GM18505 (cell line): Measurements from ENCODE around the gene COL27A1.

Experiments
- ATAC-seq: cut with Tn5 transposase; IDR thresholded peaks from one replicate; pipeline ENCODE4 v1.9.1; 2021; ENCODE audit not compliant: unreplicated experiment
- POLR2A ChIP-seq: IDR thresholded peaks from 4 replicates; pipeline ENCODE4 v1.6.1; 2011; ENCODE audit warnings: borderline replicate concordance; ENCODE audit not compliant: insufficient read depth, insufficient read length; ENCODE audit errors: extremely low read depth

The COL27A1 gene

GRCh38 chr9:114287001-114287762, 131.8 kb downstream of the COL27A1 start:
- no peak for TF ChIP-seq POLR2A
- ATAC-seq, result no peak

- no peak for ATAC-seq
- TF ChIP-seq POLR2A, result no peak
Measured at GRCh38 chr9:114287763-114288192, 132.4 kb downstream of the COL27A1 start.

GRCh38 chr9:114288193-114289091, 133.1 kb downstream of the COL27A1 start:
- ATAC-seq, result no peak
- no peak for TF ChIP-seq POLR2A

- no peak for TF ChIP-seq POLR2A
- ATAC-seq, result no peak
Measured at GRCh38 chr9:114289106-114289505, 133.8 kb downstream of the COL27A1 start.

GRCh38 chr9:114289571-114290481, 134.5 kb downstream of the COL27A1 start:
- no peak for ATAC-seq
- TF ChIP-seq POLR2A, result no peak

- no peak for ATAC-seq
- no peak for TF ChIP-seq POLR2A
Measured at GRCh38 chr9:114290561-114290986, 135.2 kb downstream of the COL27A1 start.

- TF ChIP-seq POLR2A, result no peak
- ATAC-seq, result no peak
Measured at GRCh38 chr9:114291064-114291474, 135.7 kb downstream of the COL27A1 start.

GRCh38 chr9:114291886-114292590, 136.7 kb downstream of the COL27A1 start:
- ATAC-seq, result no peak
- TF ChIP-seq POLR2A, result no peak

GRCh38 chr9:114294664-114295063, 139.3 kb downstream of the COL27A1 start:
- ATAC-seq, result no peak
- TF ChIP-seq POLR2A, result no peak

GRCh38 chr9:114296338-114296737, 141.0 kb downstream of the COL27A1 start:
- no peak for ATAC-seq
- no peak for TF ChIP-seq POLR2A

GRCh38 chr9:114299286-114300152, 144.2 kb downstream of the COL27A1 start:
- ATAC-seq, result no peak
- TF ChIP-seq POLR2A, result no peak

- ATAC-seq, result no peak
- no peak for TF ChIP-seq POLR2A
Measured at GRCh38 chr9:114300153-114300845, 145.0 kb downstream of the COL27A1 start.
